Inferior parietal cortex (tissue), 1 donor: ENCODE results near the gene VPREB1.
"Not testable (repeated sequence)": the region's sequence is repeated elsewhere in the genome, so short reads cannot be mapped to it uniquely, and the experiment has no call there.

ENCODE experiments used
- DNase-seq: peaks from one replicate; pipeline ENCODE4 v3.0.0-alpha.2; 2016; ENCODE audit errors: extremely low spot score

The VPREB1 gene

GRCh38 chr22:22294641-22295040, 50.1 kb downstream of the VPREB1 start:
- DNase-seq: not testable (repeated sequence)
